Measurements from ENCODE around the gene TEX38.

- TF ChIP-seq, protein P1, sequence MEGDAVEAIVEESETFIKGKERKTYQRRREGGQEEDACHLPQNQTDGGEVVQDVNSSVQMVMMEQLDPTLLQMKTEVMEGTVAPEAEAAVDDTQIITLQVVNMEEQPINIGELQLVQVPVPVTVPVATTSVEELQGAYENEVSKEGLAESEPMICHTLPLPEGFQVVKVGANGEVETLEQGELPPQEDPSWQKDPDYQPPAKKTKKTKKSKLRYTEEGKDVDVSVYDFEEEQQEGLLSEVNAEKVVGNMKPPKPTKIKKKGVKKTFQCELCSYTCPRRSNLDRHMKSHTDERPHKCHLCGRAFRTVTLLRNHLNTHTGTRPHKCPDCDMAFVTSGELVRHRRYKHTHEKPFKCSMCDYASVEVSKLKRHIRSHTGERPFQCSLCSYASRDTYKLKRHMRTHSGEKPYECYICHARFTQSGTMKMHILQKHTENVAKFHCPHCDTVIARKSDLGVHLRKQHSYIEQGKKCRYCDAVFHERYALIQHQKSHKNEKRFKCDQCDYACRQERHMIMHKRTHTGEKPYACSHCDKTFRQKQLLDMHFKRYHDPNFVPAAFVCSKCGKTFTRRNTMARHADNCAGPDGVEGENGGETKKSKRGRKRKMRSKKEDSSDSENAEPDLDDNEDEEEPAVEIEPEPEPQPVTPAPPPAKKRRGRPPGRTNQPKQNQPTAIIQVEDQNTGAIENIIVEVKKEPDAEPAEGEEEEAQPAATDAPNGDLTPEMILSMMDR (IDR thresholded peaks at IDR 0.05), result no peak
- no peak for TF ChIP-seq POLR2A (IDR thresholded peaks at IDR 0.05; ENCODE audit: low read length)
- TF ChIP-seq RAD21 (conservative IDR thresholded peaks at IDR 0.05 in 1 of 2, IDR thresholded peaks at IDR 0.05 in 1 of 2), result no peak
- TF ChIP-seq, protein P2, sequence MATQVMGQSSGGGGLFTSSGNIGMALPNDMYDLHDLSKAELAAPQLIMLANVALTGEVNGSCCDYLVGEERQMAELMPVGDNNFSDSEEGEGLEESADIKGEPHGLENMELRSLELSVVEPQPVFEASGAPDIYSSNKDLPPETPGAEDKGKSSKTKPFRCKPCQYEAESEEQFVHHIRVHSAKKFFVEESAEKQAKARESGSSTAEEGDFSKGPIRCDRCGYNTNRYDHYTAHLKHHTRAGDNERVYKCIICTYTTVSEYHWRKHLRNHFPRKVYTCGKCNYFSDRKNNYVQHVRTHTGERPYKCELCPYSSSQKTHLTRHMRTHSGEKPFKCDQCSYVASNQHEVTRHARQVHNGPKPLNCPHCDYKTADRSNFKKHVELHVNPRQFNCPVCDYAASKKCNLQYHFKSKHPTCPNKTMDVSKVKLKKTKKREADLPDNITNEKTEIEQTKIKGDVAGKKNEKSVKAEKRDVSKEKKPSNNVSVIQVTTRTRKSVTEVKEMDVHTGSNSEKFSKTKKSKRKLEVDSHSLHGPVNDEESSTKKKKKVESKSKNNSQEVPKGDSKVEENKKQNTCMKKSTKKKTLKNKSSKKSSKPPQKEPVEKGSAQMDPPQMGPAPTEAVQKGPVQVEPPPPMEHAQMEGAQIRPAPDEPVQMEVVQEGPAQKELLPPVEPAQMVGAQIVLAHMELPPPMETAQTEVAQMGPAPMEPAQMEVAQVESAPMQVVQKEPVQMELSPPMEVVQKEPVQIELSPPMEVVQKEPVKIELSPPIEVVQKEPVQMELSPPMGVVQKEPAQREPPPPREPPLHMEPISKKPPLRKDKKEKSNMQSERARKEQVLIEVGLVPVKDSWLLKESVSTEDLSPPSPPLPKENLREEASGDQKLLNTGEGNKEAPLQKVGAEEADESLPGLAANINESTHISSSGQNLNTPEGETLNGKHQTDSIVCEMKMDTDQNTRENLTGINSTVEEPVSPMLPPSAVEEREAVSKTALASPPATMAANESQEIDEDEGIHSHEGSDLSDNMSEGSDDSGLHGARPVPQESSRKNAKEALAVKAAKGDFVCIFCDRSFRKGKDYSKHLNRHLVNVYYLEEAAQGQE (IDR thresholded peaks at IDR 0.05), result no peak
- TF ChIP-seq, protein P3, sequence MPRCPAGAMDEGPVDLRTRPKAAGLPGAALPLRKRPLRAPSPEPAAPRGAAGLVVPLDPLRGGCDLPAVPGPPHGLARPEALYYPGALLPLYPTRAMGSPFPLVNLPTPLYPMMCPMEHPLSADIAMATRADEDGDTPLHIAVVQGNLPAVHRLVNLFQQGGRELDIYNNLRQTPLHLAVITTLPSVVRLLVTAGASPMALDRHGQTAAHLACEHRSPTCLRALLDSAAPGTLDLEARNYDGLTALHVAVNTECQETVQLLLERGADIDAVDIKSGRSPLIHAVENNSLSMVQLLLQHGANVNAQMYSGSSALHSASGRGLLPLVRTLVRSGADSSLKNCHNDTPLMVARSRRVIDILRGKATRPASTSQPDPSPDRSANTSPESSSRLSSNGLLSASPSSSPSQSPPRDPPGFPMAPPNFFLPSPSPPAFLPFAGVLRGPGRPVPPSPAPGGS (IDR thresholded peaks at IDR 0.05), result no peak
- no peak for TF ChIP-seq KDM1A (IDR thresholded peaks at IDR 0.05; ENCODE audit: low read depth)
- TF ChIP-seq HDAC2 (IDR thresholded peaks at IDR 0.05), result no peak
- TF ChIP-seq JUNB (IDR thresholded peaks at IDR 0.05), result no peak
- TF ChIP-seq CEBPB (IDR thresholded peaks at IDR 0.05), result no peak
- TF ChIP-seq RCOR1 (IDR thresholded peaks at IDR 0.05; ENCODE audit: low read depth, low read length), result no peak
- TF ChIP-seq ZFP36 (IDR thresholded peaks at IDR 0.05; ENCODE audit: borderline replicate concordance, partially characterized antibody), result no peak
- TF ChIP-seq, protein P4, sequence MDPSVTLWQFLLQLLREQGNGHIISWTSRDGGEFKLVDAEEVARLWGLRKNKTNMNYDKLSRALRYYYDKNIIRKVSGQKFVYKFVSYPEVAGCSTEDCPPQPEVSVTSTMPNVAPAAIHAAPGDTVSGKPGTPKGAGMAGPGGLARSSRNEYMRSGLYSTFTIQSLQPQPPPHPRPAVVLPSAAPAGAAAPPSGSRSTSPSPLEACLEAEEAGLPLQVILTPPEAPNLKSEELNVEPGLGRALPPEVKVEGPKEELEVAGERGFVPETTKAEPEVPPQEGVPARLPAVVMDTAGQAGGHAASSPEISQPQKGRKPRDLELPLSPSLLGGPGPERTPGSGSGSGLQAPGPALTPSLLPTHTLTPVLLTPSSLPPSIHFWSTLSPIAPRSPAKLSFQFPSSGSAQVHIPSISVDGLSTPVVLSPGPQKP (IDR thresholded peaks at IDR 0.05; ENCODE audit: low read depth, low read length), result no peak
- TF ChIP-seq FOXS1 (CRISPR knock-in tag; IDR thresholded peaks at IDR 0.05), result no peak
- no peak for TF ChIP-seq MAFK (IDR thresholded peaks at IDR 0.05; ENCODE audit: partially characterized antibody)
Observed at GRCh38 chr1:46682064-46682463, 10.4 kb downstream of the TEX38 start.

All from A549 (cell line).